Right cardiac atrium (tissue), 5 donors: ENCODE data around the gene RNF208. TPM values are rescaled to one million over a fixed set of nuclear protein-coding genes. Genes with fewer than 3 reads are reported as not detected.

Experiments used
- ATAC-seq, 2 donors: fragments of 200-7000 bp; cut with Tn5 transposase; one replicate each; pipeline versions ENCODE4 v1.8.0 to v1.9.1; 2020; ENCODE audit warnings: moderate library complexity in 2 of 2, mild to moderate bottlenecking in 1 of 2
- DNase-seq, 3 donors: peaks; one replicate each; pipeline ENCODE4 v3.0.0-alpha.2; 2020
- H3K27ac ChIP-seq: one replicate; pipeline ENCODE4 v1.5.1; 2013; ENCODE audit warnings: mild to moderate bottlenecking, low read length, control low read depth, moderate library complexity
- H3K27me3 ChIP-seq: one replicate; pipeline ENCODE4 v1.6.1; 2013; ENCODE audit not compliant: control insufficient read depth, insufficient read depth
- H3K4me1 ChIP-seq: one replicate; pipeline ENCODE4 v1.6.1; 2013; ENCODE audit warnings: low read length; ENCODE audit not compliant: control insufficient read depth, insufficient read depth
- H3K4me3 ChIP-seq: one replicate; pipeline ENCODE4 v1.5.1; 2013; ENCODE audit warnings: low read length, control low read depth
- H3K9me3 ChIP-seq: one replicate; pipeline ENCODE4 v1.6.1; 2013; ENCODE audit warnings: low read length; ENCODE audit not compliant: control insufficient read depth
- WGBS: extraction: QIAGEN DNeasy Blood & Tissue Kit; methylation state at CpG from one replicate; pipeline ENCODE4 v1.1.7; 2013; 5-methylcytosine and 5-hydroxymethylcytosine counted together
- intact Hi-C, 4 donors: fragments of 100-400 bp; cut with DNase I; formaldehyde crosslinking; loops; one replicate each; pipeline versions ENCODE4 v1.11.0 to v1.14.0; 2022 to 2023
- polyA plus RNA-seq: library from polyadenylated mRNA; stranded (reverse); fragments of 200-250 nt; gene quantifications from one replicate; pipeline ENCODE4 v1.2.3, GENCODE V29; 2013
- total RNA-seq, 4 donors: library from RNA; stranded (reverse); fragmentation: NEBNext Ultra II Directional; extraction: Animal tissue kit (Norgen Biotek cat#: 25700); gene quantifications; one replicate each; pipeline ENCODE4 v1.2.1, GENCODE V29; 2021
- donor health status: healthy with polysubstance abuse.
- donor health status: DM: no; HTN: yes; CAD: no.
- donor health status: DM: no; HTN: no; CAD: no.
- donor health status: DM: no; HTN: yes; CAD: no; lungs with severe emphysema.
- donor health status: DM: yes; HTN: yes; CAD: no.

RNF208 gene
- total and polyA plus RNA-seq, 5 donors, result 17.7 to 36.0 (median 25.4) TPM

DNA sequence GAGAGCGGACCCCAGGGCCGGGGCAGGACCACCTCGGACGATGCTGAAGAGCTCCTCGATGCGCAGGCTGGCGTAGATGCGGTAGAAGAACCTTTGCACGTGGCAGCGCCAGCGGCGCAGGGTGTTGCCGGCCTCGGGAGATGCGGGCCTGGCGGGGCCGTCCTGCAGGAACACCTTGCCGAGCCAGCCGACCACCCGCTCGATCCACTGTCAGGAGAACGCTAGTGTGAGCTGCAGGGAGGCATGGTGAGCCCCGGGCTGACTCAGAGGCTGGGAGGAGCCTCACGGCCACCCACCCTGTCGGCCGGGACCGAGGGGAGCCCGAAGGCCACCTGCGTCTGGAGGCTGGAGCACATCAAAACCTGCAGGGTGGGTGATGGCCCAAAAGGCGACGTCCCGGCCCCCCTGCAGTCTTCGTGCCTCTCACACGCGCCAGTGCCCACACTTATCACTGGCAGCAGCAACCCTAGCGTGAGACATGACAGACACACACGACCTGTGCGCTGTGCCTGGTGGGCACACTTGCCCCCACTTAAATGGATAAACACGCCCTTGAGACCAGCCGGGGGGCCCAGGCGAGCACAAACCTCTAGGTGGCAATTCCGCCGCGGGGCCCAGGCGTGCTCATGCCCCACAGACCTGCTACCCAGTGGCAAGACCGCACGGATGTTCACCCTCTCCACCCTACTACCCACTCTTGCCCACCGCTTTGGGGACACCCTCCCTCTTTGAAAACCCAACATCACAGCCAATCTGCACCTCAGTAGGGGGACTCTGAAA, 37.0 kb downstream of the RNF208 start:
- 93% methylated on average over 48 of the region's 48 CpGs for WGBS
- Histone ChIP-seq H3K27ac (no peak overlapping the region), H3K4me1 (peaks cover 12% of the 10 kb centered on the region), H3K27me3 (no peaks in the 10 kb centered on the region), H3K9me3 (no peaks in the 10 kb centered on the region), H3K4me3 (no peak overlapping the region)
- DNase-seq (no peak), ATAC-seq (no peak)
- intact Hi-C loops, result no loop called here

DNA sequence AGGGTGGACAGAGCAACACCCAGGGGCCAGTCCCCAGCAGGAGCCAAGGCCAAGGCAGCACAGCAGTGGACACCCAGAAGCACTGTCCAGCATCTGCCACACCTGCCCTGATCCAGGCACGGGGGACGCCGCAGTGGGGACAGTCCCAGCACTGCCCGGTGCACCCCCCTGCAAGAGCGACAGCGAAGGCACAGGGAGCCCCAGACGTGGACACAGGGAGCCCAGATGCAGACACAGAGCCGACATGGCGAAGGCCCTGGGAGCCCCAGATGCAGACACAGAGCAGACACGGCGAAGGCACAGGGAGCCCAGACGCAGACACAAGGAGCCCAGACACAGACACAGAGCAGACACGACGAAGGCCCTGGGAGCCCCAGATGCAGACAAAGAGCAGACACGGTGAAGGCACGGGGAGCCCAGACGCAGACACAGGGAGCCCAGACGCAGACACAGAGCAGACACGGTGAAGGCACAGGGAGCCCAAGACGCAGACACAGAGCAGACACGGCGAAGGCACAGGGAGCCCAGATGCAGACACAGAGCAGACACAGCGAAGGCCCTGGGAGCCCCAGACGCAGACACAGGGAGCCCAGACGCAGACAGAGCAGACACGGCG, 38.0 kb downstream of the RNF208 start:
- Histone ChIP-seq H3K4me3 (no peak overlapping the region), H3K27ac (no peak overlapping the region), H3K9me3 (no peaks in the 10 kb centered on the region), H3K27me3 (no peaks in the 10 kb centered on the region), H3K4me1 (peaks cover 9% of the 10 kb centered on the region)
- no peak for DNase-seq
- WGBS, result 93% methylated on average over 27 of the region's 27 CpGs
- intact Hi-C loops, result no loop called here
- ATAC-seq, result no peak

DNA sequence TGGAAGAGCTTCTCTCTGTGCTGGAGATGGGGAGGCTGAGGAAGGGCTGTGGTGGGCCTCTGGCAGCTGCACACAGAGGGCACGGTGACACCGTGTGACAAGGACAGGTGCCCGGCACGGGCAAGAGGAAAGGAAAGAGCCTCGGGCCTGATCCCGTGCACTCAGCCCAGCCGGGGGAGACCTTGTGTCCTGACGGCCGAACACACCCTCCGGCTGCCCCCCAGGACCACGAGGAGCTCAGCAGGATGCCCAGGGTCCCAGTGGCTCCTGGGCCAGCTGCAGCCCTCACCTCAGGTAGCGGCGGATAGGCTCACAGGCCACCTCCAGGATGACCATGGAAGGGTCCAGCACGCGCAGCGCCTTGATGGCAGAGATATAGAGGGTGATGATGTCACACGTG, 39.2 kb downstream of the RNF208 start:
- intact Hi-C loops, result no loop called here
- H3K27me3 ChIP-seq, result no peaks in the 10 kb centered on the region
- no peak overlapping the region for H3K27ac ChIP-seq
- 88% methylated on average over 17 of the region's 17 CpGs for WGBS
- H3K4me3 ChIP-seq, result no peak overlapping the region
- H3K4me1 ChIP-seq, result peaks cover 9% of the 10 kb centered on the region
- no peaks in the 10 kb centered on the region for H3K9me3 ChIP-seq
- DNase-seq (no peak), ATAC-seq (no peak)

DNA sequence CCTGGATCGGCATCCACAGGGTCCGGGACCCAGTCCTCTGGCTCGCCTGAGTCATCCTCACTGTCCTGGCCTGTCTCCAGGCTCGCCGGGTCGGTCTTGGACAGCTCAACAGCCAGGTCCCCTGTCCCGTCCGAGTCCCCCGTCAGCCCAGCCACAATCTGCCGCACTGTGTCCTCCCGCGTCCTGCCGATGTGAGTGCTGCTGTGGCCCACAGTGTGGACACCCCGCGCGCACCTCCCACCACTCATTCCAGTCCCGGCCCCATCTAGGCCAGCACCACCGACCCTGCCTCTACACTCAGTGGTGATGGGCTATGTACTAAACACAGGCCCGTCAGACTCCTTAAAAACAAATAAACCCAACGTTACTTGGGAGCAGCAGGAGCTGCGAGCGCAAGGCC, 40.4 kb downstream of the RNF208 start:
- Histone ChIP-seq H3K4me3 (no peak overlapping the region), H3K4me1 (peaks cover 2% of the 10 kb centered on the region), H3K27ac (no peak overlapping the region), H3K27me3 (no peaks in the 10 kb centered on the region), H3K9me3 (no peaks in the 10 kb centered on the region)
- intact Hi-C loops, result no loop called here
- whole genome bisulfite sequencing, result 92% methylated on average over 22 of the region's 22 CpGs
- no peak for DNase-seq
- ATAC-seq, result no peak

DNA sequence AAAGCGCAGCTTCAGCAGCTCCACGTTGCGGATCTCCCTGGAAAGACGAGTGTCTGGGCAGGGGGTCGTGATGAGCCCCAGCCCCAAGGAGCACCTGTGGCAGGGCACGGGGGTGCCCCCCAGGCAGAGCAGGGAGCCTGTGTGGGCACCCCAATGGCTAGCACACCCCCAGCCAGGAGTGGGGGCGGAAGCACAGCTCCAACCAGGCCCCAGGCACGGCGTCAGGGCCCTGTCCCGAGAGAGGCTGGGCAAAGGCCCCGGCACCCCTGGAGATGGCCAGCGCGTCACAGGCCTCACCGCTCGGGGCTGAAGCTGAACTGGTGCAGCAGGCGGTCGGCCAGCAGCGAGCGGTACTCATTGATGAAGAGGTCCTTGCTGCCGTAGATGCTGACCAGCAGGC, 41.5 kb downstream of the RNF208 start:
- H3K4me3 ChIP-seq, result no peak overlapping the region
- H3K4me1 ChIP-seq, result no peaks in the 10 kb centered on the region
- ATAC-seq (no peak), DNase-seq (no peak)
- intact Hi-C loops, result no loop called here
- WGBS, result 94% methylated on average over 20 of the region's 20 CpGs
- H3K27me3 ChIP-seq, result no peaks in the 10 kb centered on the region
- no peak overlapping the region for H3K27ac ChIP-seq
- H3K9me3 ChIP-seq, result no peaks in the 10 kb centered on the region

DNA sequence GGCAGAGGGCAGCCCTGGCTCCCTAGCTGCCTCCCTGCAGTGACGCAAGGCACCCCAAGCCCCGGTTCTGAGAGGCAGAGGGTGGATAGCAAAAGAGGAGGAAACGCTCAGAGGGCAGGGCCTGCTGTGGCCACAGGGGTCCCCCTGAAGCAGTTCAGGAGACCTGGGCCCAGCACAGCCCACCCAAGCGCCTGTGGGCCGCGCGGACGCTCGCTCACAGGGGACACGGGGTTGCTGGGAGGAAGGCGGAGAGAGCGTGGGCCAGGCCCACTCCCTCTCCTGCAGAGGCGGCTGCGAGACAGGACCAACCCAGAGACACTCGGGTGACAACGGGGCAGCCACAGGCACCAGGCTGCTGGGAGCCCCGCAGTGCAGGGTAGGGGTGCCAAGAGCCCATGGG, 42.3 kb downstream of the RNF208 start:
- H3K27ac ChIP-seq, result no peak overlapping the region
- 91% methylated on average over 17 of the region's 17 CpGs for WGBS
- intact Hi-C loops, result no loop called here
- H3K4me1 ChIP-seq, result no peaks in the 10 kb centered on the region
- H3K27me3 ChIP-seq, result no peaks in the 10 kb centered on the region
- no peak overlapping the region for H3K4me3 ChIP-seq
- no peak for ATAC-seq
- H3K9me3 ChIP-seq, result no peaks in the 10 kb centered on the region
- DNase-seq, result no peak

DNA sequence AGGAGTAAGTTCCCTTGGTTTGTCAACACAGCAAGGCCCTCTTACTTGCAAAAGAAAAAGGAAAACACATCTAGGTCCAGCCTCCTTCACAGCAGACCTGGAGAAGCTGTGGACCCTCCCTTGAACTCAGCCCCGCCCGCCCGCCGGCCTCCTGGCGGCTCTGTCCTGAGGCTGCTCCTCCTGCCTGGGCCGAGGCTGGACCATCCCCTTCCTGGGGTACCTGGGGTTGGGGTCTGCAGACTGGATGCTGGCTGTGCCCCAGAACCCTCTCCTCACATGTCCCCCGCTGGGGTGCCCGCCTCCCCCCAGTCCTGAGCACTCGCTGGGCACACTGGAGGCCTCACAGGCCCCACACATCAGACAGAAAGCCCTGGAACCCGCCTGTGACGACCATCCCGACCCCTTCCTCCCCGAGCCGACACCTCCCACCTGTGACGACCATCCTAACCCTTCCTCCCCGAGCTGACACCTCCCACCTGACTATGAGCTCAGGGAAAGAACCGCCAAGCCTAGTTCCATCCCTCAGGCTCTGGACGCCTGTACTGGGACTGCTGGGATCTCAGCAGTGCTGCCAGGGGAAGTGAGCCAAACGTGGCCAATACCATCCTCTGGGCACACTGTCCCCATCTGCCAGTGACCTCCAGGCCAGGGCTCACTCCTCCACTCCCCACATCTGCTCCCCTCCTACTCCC, 43.0 kb downstream of the RNF208 start:
- intact Hi-C loops, result no loop called here
- H3K4me3 ChIP-seq, result no peak overlapping the region
- 90% methylated on average over 19 of the region's 19 CpGs for WGBS
- H3K27ac ChIP-seq, result no peak overlapping the region
- no peak for ATAC-seq
- no peaks in the 10 kb centered on the region for H3K9me3 ChIP-seq
- H3K27me3 ChIP-seq, result no peaks in the 10 kb centered on the region
- no peak for DNase-seq
- H3K4me1 ChIP-seq, result no peaks in the 10 kb centered on the region

DNA sequence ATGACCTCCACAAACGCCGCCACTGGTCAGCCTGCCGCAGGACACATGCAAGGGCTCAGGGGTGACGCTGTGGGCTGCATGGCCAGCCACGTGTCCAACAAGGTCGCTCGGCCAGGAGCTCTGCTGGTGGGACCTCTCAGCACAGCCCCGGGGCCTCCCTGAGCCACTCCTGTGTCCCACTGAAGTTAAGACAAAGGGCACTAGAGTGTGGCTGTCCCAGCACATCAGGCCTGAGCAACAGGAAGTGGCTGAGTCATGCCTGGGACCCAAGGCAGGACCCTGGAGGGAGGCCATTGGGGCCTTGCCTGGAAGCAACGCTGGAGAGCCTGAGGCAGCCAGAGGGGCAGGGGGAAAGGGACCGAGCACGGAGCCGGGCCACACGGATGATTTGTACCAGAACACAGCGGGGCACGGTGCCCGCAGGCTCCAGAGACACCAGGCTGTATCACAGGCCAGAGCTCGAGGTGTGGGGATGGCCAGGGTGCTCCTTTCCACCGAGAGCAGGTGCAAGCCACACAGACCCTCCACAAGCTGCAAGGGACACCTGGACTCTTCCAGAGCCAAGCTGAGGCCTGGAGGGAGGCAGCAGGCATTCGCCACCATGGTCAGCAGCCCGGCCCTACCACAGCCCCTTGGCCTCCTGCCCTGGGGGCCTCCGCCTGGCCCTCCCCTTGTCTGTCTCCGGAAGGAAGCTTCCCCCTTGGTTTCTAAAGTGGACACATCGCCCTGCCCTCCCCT, 43.7 kb downstream of the RNF208 start:
- H3K4me1 ChIP-seq, result no peaks in the 10 kb centered on the region
- no peaks in the 10 kb centered on the region for H3K9me3 ChIP-seq
- DNase-seq, result no peak
- ATAC-seq, result no peak
- no peak overlapping the region for H3K27ac ChIP-seq
- H3K4me3 ChIP-seq, result no peak overlapping the region
- H3K27me3 ChIP-seq, result no peaks in the 10 kb centered on the region
- intact Hi-C loops, result no loop called here
- WGBS, result 76% methylated on average over 23 of the region's 23 CpGs

DNA sequence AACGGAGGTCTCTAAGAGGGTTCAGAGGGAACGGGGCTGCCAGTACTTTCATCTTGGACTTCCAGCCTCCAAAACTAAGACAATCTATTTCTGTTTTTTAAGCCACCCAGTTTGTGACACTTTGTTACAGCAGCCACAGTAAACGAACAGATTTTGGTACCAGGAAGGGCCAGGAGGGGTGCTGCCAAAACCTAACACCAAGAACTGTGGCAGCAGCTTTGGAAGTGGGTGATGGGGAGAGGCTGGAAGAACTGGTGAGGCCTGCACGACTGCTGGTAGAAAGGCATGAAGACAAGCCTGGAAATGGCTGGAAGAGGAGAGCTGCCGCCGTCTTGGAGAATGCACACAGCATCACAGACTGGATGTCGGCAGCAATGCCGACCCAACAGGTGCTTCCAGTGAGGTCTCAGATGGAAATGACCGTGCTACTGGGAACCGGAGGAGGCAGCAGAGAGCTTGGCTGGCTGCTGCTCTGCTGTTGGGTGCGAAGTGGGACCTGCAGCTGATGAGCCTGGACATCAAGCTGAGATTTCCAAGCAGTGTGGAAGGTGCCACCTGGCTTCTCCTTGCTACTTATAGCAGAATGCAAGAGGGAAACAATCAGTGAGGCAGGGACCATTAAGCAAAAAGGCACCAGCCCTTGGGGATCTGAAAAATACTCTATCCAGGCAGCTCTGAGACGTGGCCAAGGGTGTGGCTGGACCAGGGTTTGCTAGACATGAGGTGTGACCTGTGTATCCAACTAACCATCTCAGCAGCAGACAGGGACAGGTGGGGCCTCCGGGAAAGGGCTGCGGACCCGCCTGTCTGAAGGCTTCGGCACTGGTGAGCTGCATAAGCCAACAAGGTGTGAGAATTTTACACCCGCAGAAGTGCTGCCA, 45.5 kb downstream of the RNF208 start:
- 57% methylated on average over 17 of the region's 17 CpGs for WGBS
- H3K4me1 ChIP-seq, result no peaks in the 10 kb centered on the region
- intact Hi-C loops, result no loop called here
- no peaks in the 10 kb centered on the region for H3K9me3 ChIP-seq
- H3K27me3 ChIP-seq, result no peaks in the 10 kb centered on the region
- DNase-seq (no peak), ATAC-seq (no peak)
- H3K4me3 ChIP-seq, result no peak overlapping the region
- H3K27ac ChIP-seq, result no peak overlapping the region

DNA sequence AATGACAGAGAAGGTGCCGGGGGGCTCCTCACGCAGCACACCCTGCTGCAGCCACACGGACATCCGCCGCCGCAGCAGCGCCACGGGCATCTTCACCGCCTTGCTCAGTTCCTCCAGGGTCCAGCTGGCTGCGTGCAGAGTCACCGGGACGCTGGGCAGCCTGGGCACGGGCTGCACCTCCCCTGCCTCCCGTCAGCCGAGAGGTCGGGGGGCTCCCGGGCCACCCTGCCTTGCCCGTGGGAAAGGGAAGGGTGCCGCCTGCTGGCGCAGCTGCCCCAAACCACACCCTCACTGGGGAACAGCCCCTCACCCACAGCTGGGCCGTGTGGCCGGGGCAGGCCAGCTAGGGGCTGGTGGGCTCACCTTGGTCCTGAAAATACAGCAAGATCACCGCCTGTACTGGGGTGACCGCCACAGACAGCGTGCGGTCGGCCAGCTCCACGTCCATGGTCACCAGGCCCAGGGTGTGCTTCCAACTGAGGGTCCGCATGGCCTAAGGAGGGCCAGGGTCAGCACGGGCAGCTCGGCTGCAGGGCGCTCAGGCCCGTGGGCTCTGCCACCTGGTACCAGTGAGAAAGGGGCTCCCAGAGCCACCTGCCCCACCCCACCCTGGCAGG, 46.6 kb downstream of the RNF208 start:
- WGBS, result 37% methylated on average over 33 of the region's 33 CpGs
- Histone ChIP-seq H3K4me3 (no peak overlapping the region), H3K9me3 (no peaks in the 10 kb centered on the region), H3K27ac (no peak overlapping the region), H3K4me1 (no peaks in the 10 kb centered on the region), H3K27me3 (no peaks in the 10 kb centered on the region)
- intact Hi-C loops, result no loop called here
- peak; percentile 4 to 7 for ATAC-seq
- DNase-seq, result no peak
